GM12873 (cell line): ENCODE measurements around the gene CRELD2.

ENCODE experiments used
- CTCF ChIP-seq: IDR thresholded peaks from 2 replicates; pipeline ENCODE4 v1.5.1; 2012; ENCODE audit warnings: low read depth, mild to moderate bottlenecking, moderate library complexity, low read length, control low read depth; ENCODE audit not compliant: insufficient read depth; ENCODE audit errors: missing control alignments

CRELD2 gene

GRCh38 chr22:49923445-49923844 is 5.0 kb downstream of the CRELD2 start:
- TF ChIP-seq CTCF: peak; percentile 30

- no peak for TF ChIP-seq CTCF
Observed at GRCh38 chr22:49924113-49924833, 5.8 kb downstream of the CRELD2 start.

GRCh38 chr22:49925525-49926128 is 7.2 kb downstream of the CRELD2 start:
- no peak for TF ChIP-seq CTCF

- TF ChIP-seq CTCF: no peak
Observed at GRCh38 chr22:49926916-49927315, 8.5 kb downstream of the CRELD2 start.

- no peak for TF ChIP-seq CTCF
Observed at GRCh38 chr22:49927483-49928184, 9.2 kb downstream of the CRELD2 start.

GRCh38 chr22:49928185-49928495 is 9.7 kb downstream of the CRELD2 start:
- no peak for TF ChIP-seq CTCF

GRCh38 chr22:49928555-49929210 is 10.2 kb downstream of the CRELD2 start:
- TF ChIP-seq CTCF: no peak
